HEK293 (cell line): ENCODE results near the gene CHN2.

Source experiments
- CTCF ChIP-seq: fragments of 450-650 bp; formaldehyde crosslinking; IDR thresholded peaks from 2 replicates; pipeline ENCODE4 v1.5.1; 2016; ENCODE audit warnings: missing biosample characterization, missing genetic modification characterization
- PRDM10 ChIP-seq: fragments of 450-650 bp; formaldehyde crosslinking; IDR thresholded peaks from 2 replicates; pipeline ENCODE4 v1.5.1; 2016; ENCODE audit warnings: missing biosample characterization, missing genetic modification characterization
- TCF7L2 ChIP-seq: IDR thresholded peaks from 2 replicates; pipeline ENCODE4 v1.6.1; 2011; ENCODE audit warnings: low read depth, mild to moderate bottlenecking, inconsistent platforms, low read length, moderate library complexity, borderline replicate concordance
- ZBTB21 ChIP-seq: fragments of 450-650 bp; formaldehyde crosslinking; IDR thresholded peaks from 2 replicates; pipeline ENCODE4 v1.5.1; 2017; ENCODE audit warnings: missing biosample characterization, missing genetic modification characterization
- ZBTB44 ChIP-seq: fragments of 450-650 bp; IDR thresholded peaks from 2 replicates; pipeline ENCODE4 v1.5.1; 2018; ENCODE audit warnings: missing biosample characterization, mild to moderate bottlenecking, missing genetic modification characterization
- ZFP3 ChIP-seq: fragments of 450-650 bp; formaldehyde crosslinking; IDR thresholded peaks from 2 replicates; pipeline ENCODE4 v1.5.1; 2016; ENCODE audit warnings: low read depth, missing biosample characterization, missing genetic modification characterization
- ZNF423 ChIP-seq: fragments of 450-650 bp; formaldehyde crosslinking; IDR thresholded peaks from 2 replicates; pipeline ENCODE4 v1.5.1; 2016; ENCODE audit warnings: missing biosample characterization, missing genetic modification characterization
- ZNF692 ChIP-seq: fragments of 450-650 bp; formaldehyde crosslinking; IDR thresholded peaks from 2 replicates; pipeline ENCODE4 v1.5.1; 2016; ENCODE audit warnings: missing biosample characterization, missing genetic modification characterization

GRCh38 chr7:29413626-29414136 lies 219.1 kb downstream of the CHN2 start:
- no peak for TF ChIP-seq CTCF (tag by site-specific recombination)
- TF ChIP-seq ZBTB44 (tag by site-specific recombination): no peak
- no peak for TF ChIP-seq ZNF692 (tag by site-specific recombination)
- no peak for TF ChIP-seq TCF7L2
- no peak for TF ChIP-seq ZFP3 (tag by site-specific recombination)
- TF ChIP-seq PRDM10 (tag by site-specific recombination): no peak
- no peak for TF ChIP-seq ZNF423 (tag by site-specific recombination)
- TF ChIP-seq ZBTB21 (tag by site-specific recombination): no peak
